HEK293T (cell line): Measurements from ENCODE around the gene DTHD1.

Experiments used
- ELF4 ChIP-seq: fragments of 450-650 bp; IDR thresholded peaks from 2 replicates; pipeline ENCODE4 v1.6.1; 2017; ENCODE audit warnings: antibody characterized with exemption
- FOXK2 ChIP-seq: fragments of 450-650 bp; IDR thresholded peaks from 2 replicates; pipeline ENCODE4 v1.6.1; 2016; ENCODE audit warnings: mild to moderate bottlenecking
- HDGF ChIP-seq: fragments of 450-650 bp; IDR thresholded peaks from 2 replicates; pipeline ENCODE4 v1.6.1; 2017; ENCODE audit warnings: antibody characterized with exemption, borderline replicate concordance
- PKNOX1 ChIP-seq: fragments of 450-650 bp; IDR thresholded peaks from 2 replicates; pipeline ENCODE4 v1.6.1; 2016
- TARDBP ChIP-seq: fragments of 450-650 bp; IDR thresholded peaks from 2 replicates; pipeline ENCODE4 v1.6.1; 2016

DNA sequence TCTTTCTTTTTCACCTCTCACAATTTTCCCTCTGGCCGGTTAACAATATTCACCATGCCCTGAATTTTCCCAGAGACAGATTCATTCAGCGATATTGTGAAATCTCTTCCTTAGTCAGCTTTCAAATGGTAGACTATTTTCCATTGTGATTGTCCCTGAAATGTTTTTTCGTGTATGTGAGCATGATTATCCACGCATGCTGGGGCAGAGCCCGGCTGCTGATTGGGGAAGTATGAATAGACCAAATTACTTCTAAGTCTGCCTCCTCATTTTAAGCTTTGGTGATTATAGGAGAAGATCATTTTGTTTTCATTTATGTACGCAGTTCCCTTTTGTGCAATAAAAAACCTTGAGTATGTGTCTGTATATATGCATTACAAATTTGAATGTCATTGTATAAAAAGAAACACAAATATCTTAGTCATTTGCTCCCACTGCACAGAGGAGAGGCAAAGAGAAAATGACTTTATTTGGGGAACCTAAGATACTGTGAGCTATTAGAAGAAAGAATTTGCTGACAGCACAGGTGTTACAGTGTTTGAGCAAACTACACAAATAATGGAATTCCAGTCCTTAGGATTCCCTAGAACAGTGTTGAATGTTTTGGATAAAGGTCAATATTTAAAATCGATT lies 11.3 kb downstream of the DTHD1 start:
- no peak for TF ChIP-seq ELF4
- TF ChIP-seq TARDBP = no peak
- no peak for TF ChIP-seq PKNOX1
- TF ChIP-seq HDGF = no peak
- no peak for TF ChIP-seq FOXK2
